CD4-positive, alpha-beta T cell treated with Interleukin-6 at 100 ng/mL for 8 hours (primary cell): ENCODE results near the gene PLA2G6.
"Not testable (repeated sequence)": the region's sequence is repeated elsewhere in the genome, so short reads cannot be mapped to it uniquely, and the experiment has no call there.

Experiments
- DNase-seq: peaks from one replicate; pipeline ENCODE4 v3.0.0-alpha.2; 2020; ENCODE audit warnings: mixed read lengths, low spot score

The PLA2G6 gene

GRCh38 chr22:38191731-38192474 is 10.3 kb upstream of the PLA2G6 start:
- no peak for DNase-seq

GRCh38 chr22:38191055-38191454 is 9.4 kb upstream of the PLA2G6 start:
- no peak for DNase-seq

GRCh38 chr22:38190581-38190980 is 9.0 kb upstream of the PLA2G6 start:
- DNase-seq = no peak

- no peak for DNase-seq
Measured at GRCh38 chr22:38189104-38189503, 7.5 kb upstream of the PLA2G6 start.

- no peak for DNase-seq
Measured at GRCh38 chr22:38187413-38188212, 6.0 kb upstream of the PLA2G6 start.

- no peak for DNase-seq
Measured at GRCh38 chr22:38186429-38186828, 4.8 kb upstream of the PLA2G6 start.

- no peak for DNase-seq
Measured at GRCh38 chr22:38184788-38185187, 3.2 kb upstream of the PLA2G6 start.

- DNase-seq = peak; percentile 43
Measured at GRCh38 chr22:38180841-38181452, 683 bp downstream of the PLA2G6 start.

- DNase-seq = not testable (repeated sequence)
Measured at GRCh38 chr22:38178605-38178937, 3.1 kb downstream of the PLA2G6 start.

- DNase-seq = no peak
Measured at GRCh38 chr22:38177926-38178604, 3.6 kb downstream of the PLA2G6 start.

- DNase-seq = not testable (repeated sequence)
Measured at GRCh38 chr22:38177571-38177925, 4.1 kb downstream of the PLA2G6 start.

GRCh38 chr22:38177044-38177443 is 4.6 kb downstream of the PLA2G6 start:
- no peak for DNase-seq

GRCh38 chr22:38176170-38176741 is 5.4 kb downstream of the PLA2G6 start:
- DNase-seq = no peak

GRCh38 chr22:38175206-38176118 is 6.2 kb downstream of the PLA2G6 start:
- DNase-seq = no peak

GRCh38 chr22:38174626-38175025 is 7.0 kb downstream of the PLA2G6 start:
- DNase-seq = no peak

GRCh38 chr22:38173641-38173906 is 8.1 kb downstream of the PLA2G6 start:
- DNase-seq = no peak

- no peak for DNase-seq
Measured at GRCh38 chr22:38172832-38173640, 8.6 kb downstream of the PLA2G6 start.

- DNase-seq = no peak
Measured at GRCh38 chr22:38171927-38172831, 9.5 kb downstream of the PLA2G6 start.

- DNase-seq = no peak
Measured at GRCh38 chr22:38170469-38170868, 11.2 kb downstream of the PLA2G6 start.

- no peak for DNase-seq
Measured at GRCh38 chr22:38169116-38169515, 12.5 kb downstream of the PLA2G6 start.
